Aorta (tissue), 5 donors: ENCODE data around the gene MAPK8. TPM values are rescaled to one million over a fixed set of nuclear protein-coding genes. Genes with fewer than 3 reads are reported as not detected.

Experiments
- ATAC-seq: fragments of 200-7000 bp; cut with Tn5 transposase; one replicate; pipeline ENCODE4 v1.9.1; 2022; ENCODE audit warnings: moderate library complexity; ENCODE audit not compliant: low FRiP score
- DNase-seq, 2 donors: peaks; one replicate each; pipeline ENCODE4 v3.0.0-alpha.2; 2020
- H3K27ac ChIP-seq, 2 donors: one replicate each; pipeline ENCODE4 v1.5.1; 2013; ENCODE audit warnings: low read length in 2 of 2, mild to moderate bottlenecking in 2 of 2, moderate library complexity in 2 of 2, control low read depth in 1 of 2, inconsistent platforms in 1 of 2, low read depth in 1 of 2
- H3K27me3 ChIP-seq, 2 donors: one replicate each; pipeline ENCODE4 v1.6.1; 2013; ENCODE audit warnings: control low read depth in 1 of 2, low read length in 1 of 2, mild to moderate bottlenecking in 1 of 2, moderate library complexity in 1 of 2; ENCODE audit not compliant: insufficient read depth in 2 of 2, control insufficient read depth in 1 of 2
- H3K36me3 ChIP-seq, 2 donors: one replicate each; pipeline ENCODE4 v1.6.1; 2013; ENCODE audit warnings: control low read depth in 1 of 2, low read length in 1 of 2, mild to moderate bottlenecking in 1 of 2; ENCODE audit not compliant: insufficient read depth in 2 of 2, control insufficient read depth in 1 of 2
- H3K4me1 ChIP-seq, 2 donors: one replicate each; pipeline ENCODE4 v1.6.1; 2013; ENCODE audit warnings: low read length in 2 of 2, control low read depth in 1 of 2, mild to moderate bottlenecking in 1 of 2, moderate library complexity in 1 of 2; ENCODE audit not compliant: insufficient read depth in 2 of 2, control insufficient read depth in 1 of 2
- H3K4me3 ChIP-seq, 2 donors: one replicate each; pipeline ENCODE4 v1.5.1; 2013; ENCODE audit warnings: low read length in 2 of 2, control low read depth in 1 of 2, mild to moderate bottlenecking in 1 of 2
- H3K9me3 ChIP-seq: one replicate; pipeline ENCODE4 v1.6.1; 2013; ENCODE audit warnings: mild to moderate bottlenecking, low read length; ENCODE audit not compliant: control insufficient read depth
- WGBS, 2 donors: extraction: QIAGEN DNeasy Blood & Tissue Kit; methylation state at CpG; one replicate each; pipeline ENCODE4 v1.1.7; 2013; 5-methylcytosine and 5-hydroxymethylcytosine counted together
- intact Hi-C, 2 donors: fragments of 100-400 bp; cut with DNase I; formaldehyde crosslinking; loops; one replicate each; pipeline versions ENCODE4 v1.14.2 to v1.15.0; 2022
- polyA plus RNA-seq, 2 donors: library from polyadenylated mRNA; stranded (reverse); fragments of 200-250 nt; gene quantifications; one replicate each; pipeline ENCODE4 v1.2.3, GENCODE V29; 2013
- total RNA-seq, 2 donors: library from RNA; stranded (reverse); fragmentation: NEBNext Ultra II Directional; extraction: Animal tissue kit (Norgen Biotek cat#: 25700); gene quantifications; one replicate each; pipeline ENCODE4 v1.2.1, GENCODE V29; 2021
- donor health status: healthy with polysubstance abuse.
- donor health status: Bipolar disorder and iron deficiency.
- donor health status: DM: no; HTN: no; CAD: no.
- donor health status: DM: no; HTN: no; CAD: no.
- donor health status: DM: yes; HTN: yes; CAD: no.

The MAPK8 gene
- total and polyA plus RNA-seq, 4 donors = 7.8 to 38.9 (median 26.7) TPM

DNA sequence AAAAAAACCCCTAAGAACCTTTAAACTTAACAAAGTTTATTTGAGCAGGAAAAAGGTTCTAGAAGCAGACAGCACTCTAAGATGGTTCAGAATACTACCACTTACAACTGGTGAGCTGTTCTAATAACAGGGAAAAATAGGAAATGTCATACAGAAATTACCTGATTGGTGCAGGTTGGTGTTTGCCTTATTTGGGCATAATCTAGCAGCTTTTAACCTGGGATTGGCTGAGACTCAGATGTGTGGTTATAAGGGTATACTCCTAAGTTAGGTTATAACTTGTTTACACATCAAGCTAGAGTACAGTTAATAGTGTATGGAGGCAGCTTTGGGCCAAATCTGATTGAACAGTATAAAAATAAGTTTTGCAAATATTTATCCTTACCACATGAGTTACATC lies 59.8 kb downstream of the MAPK8 start:
- ATAC-seq (no peak), DNase-seq (no peak)
- Histone ChIP-seq H3K27ac (no peak overlapping the region), H3K4me3 (no peak overlapping the region), H3K9me3 (no peaks in the 10 kb centered on the region), H3K36me3 (no peaks in the 10 kb centered on the region), H3K4me1 (peaks cover 0 to 1% of the 10 kb centered on the region in 2 donors), H3K27me3 (no peaks in the 10 kb centered on the region)
- intact Hi-C loops = loop anchor here (10.0 kb wide), 4 partner anchors 139 to 799 kb away; no protein-coding TSS in a partner anchor

- no peak for DNase-seq
- intact Hi-C loops = loop anchor here (10.0 kb wide), 4 partner anchors 135 to 795 kb away; no protein-coding TSS in a partner anchor
- Histone ChIP-seq H3K9me3 (no peaks in the 10 kb centered on the region), H3K4me1 (peaks cover 0 to 1% of the 10 kb centered on the region in 2 donors), H3K27ac (no peak overlapping the region), H3K27me3 (no peaks in the 10 kb centered on the region), H3K36me3 (no peaks in the 10 kb centered on the region), H3K4me3 (no peak overlapping the region)
- ATAC-seq = no peak
Observed at GRCh38 chr10:48369501-48369900, 63.0 kb downstream of the MAPK8 start.

DNA sequence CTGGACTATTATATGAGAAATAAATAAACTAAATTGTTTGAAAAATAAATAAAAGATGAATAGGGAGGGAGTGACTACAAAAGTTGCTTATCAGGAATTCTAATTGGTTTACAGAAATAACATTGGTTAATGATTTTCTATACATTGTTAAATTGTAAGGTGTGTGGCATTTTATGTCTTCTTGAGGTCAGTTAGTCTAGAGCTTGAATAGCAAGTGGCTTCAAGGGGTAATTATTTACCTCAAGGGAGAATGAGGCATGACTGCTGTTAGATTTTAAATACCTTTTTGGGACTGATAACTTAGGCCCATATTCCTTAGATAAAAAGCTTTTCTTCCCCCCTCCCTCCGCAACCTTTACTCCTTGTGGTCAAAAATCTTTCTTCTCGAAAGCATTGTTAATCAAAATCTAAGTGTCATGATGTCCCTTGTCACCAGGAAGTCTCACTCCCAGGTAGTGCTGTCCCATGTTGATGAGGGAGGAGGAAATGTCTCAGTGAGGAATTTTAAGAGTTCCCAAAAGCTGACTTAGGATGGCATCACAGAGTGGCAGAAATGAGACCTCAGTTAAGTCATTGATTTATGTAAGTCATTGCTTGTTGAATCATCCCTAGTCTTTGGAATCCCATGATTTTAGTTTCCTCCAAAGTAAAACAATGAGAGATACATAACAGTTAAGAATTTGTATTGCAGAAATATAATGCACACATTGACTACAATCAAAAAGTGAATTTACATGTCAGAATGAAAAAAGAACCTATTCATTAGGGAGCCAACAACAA lies 71.5 kb downstream of the MAPK8 start:
- intact Hi-C loops = no loop called here
- 95 to 100% methylated on average over 2 of the region's 2 CpGs for WGBS, 2 donors
- no peak for ATAC-seq
- H3K36me3 ChIP-seq = no peaks in the 10 kb centered on the region
- no peaks in the 10 kb centered on the region for H3K4me1 ChIP-seq
- H3K9me3 ChIP-seq = no peaks in the 10 kb centered on the region
- H3K27ac ChIP-seq = no peak overlapping the region
- DNase-seq = no peak
- H3K27me3 ChIP-seq = no peaks in the 10 kb centered on the region
- no peak overlapping the region for H3K4me3 ChIP-seq

DNA sequence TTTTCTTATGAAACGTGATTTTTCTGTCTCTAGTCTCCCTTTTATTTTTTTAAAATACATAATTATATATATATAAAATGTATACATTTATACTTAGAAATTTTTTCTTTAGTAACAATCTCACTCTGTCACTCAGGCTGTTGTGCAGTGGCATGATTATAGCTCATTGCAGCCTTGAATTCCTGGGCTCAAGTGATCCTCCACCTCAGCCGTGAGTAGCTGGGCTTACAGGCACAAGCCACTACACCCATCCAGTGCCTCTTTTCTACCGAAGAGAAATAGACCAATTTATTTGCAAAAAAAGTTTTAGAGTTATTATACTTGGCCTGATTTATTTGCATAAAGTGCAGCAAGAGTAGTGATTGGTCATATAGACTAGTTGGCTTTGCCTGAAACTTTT lies 72.2 kb downstream of the MAPK8 start:
- intact Hi-C loops = no loop called here
- Histone ChIP-seq H3K36me3 (no peaks in the 10 kb centered on the region), H3K4me1 (no peaks in the 10 kb centered on the region), H3K27ac (no peak overlapping the region), H3K9me3 (no peaks in the 10 kb centered on the region), H3K27me3 (no peaks in the 10 kb centered on the region), H3K4me3 (no peak overlapping the region)
- 43% methylated on average over 3 of the region's 3 CpGs for WGBS, 2 donors
- ATAC-seq (no peak), DNase-seq (no peak)

- no peaks in the 10 kb centered on the region for H3K27me3 ChIP-seq
- H3K36me3 ChIP-seq = no peaks in the 10 kb centered on the region
- DNase-seq (no peak), ATAC-seq (no peak)
- no peaks in the 10 kb centered on the region for H3K4me1 ChIP-seq
- no peak overlapping the region for H3K27ac ChIP-seq
- intact Hi-C loops = no loop called here
- no peak overlapping the region for H3K4me3 ChIP-seq
- no peaks in the 10 kb centered on the region for H3K9me3 ChIP-seq
Observed at GRCh38 chr10:48381971-48382370, 75.5 kb downstream of the MAPK8 start.

GRCh38 chr10:48382982-48383381 lies 76.5 kb downstream of the MAPK8 start:
- intact Hi-C loops = no loop called here
- Histone ChIP-seq H3K9me3 (no peaks in the 10 kb centered on the region), H3K4me1 (no peaks in the 10 kb centered on the region), H3K27ac (no peak overlapping the region), H3K4me3 (no peak overlapping the region), H3K36me3 (no peaks in the 10 kb centered on the region), H3K27me3 (no peaks in the 10 kb centered on the region)
- ATAC-seq (no peak), DNase-seq (no peak)

GRCh38 chr10:48383393-48383792 lies 76.9 kb downstream of the MAPK8 start:
- no peaks in the 10 kb centered on the region for H3K4me1 ChIP-seq
- ATAC-seq (no peak), DNase-seq (no peak)
- H3K27ac ChIP-seq = no peak overlapping the region
- intact Hi-C loops = no loop called here
- no peak overlapping the region for H3K4me3 ChIP-seq
- no peaks in the 10 kb centered on the region for H3K27me3 ChIP-seq
- no peaks in the 10 kb centered on the region for H3K36me3 ChIP-seq
- H3K9me3 ChIP-seq = no peaks in the 10 kb centered on the region

- H3K9me3 ChIP-seq = no peaks in the 10 kb centered on the region
- ATAC-seq (no peak), DNase-seq (no peak)
- no peaks in the 10 kb centered on the region for H3K27me3 ChIP-seq
- H3K4me3 ChIP-seq = no peak overlapping the region
- H3K36me3 ChIP-seq = no peaks in the 10 kb centered on the region
- intact Hi-C loops = no loop called here
- no peak overlapping the region for H3K27ac ChIP-seq
- peaks cover 2 to 4% of the 10 kb centered on the region in 2 donors for H3K4me1 ChIP-seq
Observed at GRCh38 chr10:48384699-48384982, 78.2 kb downstream of the MAPK8 start.

DNA sequence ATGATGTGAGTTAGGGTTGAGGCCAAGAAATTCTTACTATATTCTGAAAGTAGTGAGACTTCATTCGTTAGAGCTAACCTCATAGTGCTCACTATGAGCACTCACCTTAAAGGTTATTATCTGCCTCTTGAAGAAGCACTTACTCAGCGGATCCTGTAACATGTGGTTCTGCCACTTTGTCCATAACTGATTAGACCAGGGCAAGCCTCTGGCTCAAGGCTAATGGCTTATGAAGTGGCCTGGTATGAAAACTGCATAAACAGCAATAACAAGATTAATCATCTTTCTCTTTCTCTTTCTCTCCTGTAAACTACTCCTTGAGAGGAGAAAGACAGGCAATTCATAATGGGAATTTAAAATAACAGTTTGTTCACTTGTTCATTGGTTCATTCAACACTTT lies 82.8 kb downstream of the MAPK8 start:
- intact Hi-C loops = no loop called here
- Histone ChIP-seq H3K9me3 (no peaks in the 10 kb centered on the region), H3K36me3 (no peaks in the 10 kb centered on the region), H3K4me3 (no peak overlapping the region), H3K27ac (no peak overlapping the region), H3K27me3 (no peaks in the 10 kb centered on the region), H3K4me1 (peaks cover 3 to 4% of the 10 kb centered on the region in 2 donors)
- 62 to 72% methylated on average over 2 of the region's 2 CpGs for WGBS, 2 donors
- ATAC-seq = no peak
- DNase-seq = no peak
